Gastroesophageal sphincter (tissue), 4 donors: ENCODE measurements around the gene RGS9. TPM values are rescaled to one million over a fixed set of nuclear protein-coding genes. Genes with fewer than 3 reads are reported as not detected.
"Not testable (repeated sequence)": the region's sequence is repeated elsewhere in the genome, so short reads cannot be mapped to it uniquely, and the experiment has no call there.

Experiments used
- ATAC-seq: fragments of 150-250 bp; one replicate; pipeline ENCODE4 v1.9.1; 2016; ENCODE audit warnings: mild to moderate bottlenecking, moderate library complexity
- H3K27ac ChIP-seq, 4 donors: fragments of 200-600 bp; sonication (generic) in 3 of 4; 1 replicate in 3 of 4; 2 replicates in 1 of 4; pipeline ENCODE4 v1.5.1; 2016 to 2019
- H3K27me3 ChIP-seq: fragments of 200-600 bp; sonication (generic); one replicate; pipeline ENCODE4 v1.5.1; 2019
- H3K36me3 ChIP-seq, 2 donors: fragments of 200-600 bp; sonication (generic); one replicate each; pipeline ENCODE4 v1.5.1; 2019; ENCODE audit warnings: control low read depth in 1 of 2
- H3K4me1 ChIP-seq, 3 donors: fragments of 200-600 bp; sonication (generic); 1 replicate in 2 of 3; 2 replicates in 1 of 3; pipeline ENCODE4 v1.5.1; 2016 to 2019; ENCODE audit warnings: control low read depth in 2 of 3
- H3K4me3 ChIP-seq, 2 donors: fragments of 200-600 bp; sonication (generic); one replicate each; pipeline ENCODE4 v1.5.1; 2019; ENCODE audit warnings: mild to moderate bottlenecking in 1 of 2, moderate library complexity in 1 of 2
- H3K9me3 ChIP-seq, 3 donors: fragments of 200-600 bp; sonication (generic); one replicate each; pipeline ENCODE4 v1.5.1; 2017 to 2019; ENCODE audit warnings: control low read depth in 2 of 3
- EP300 ChIP-seq: sonication (generic); formaldehyde crosslinking; IDR thresholded peaks from one replicate; pipeline ENCODE4 v1.6.1; 2017; ENCODE audit warnings: antibody characterized with exemption, mild to moderate bottlenecking
- POLR2A ChIP-seq, 2 donors: fragments of 450-650 bp; IDR thresholded peaks; one replicate each; pipeline ENCODE4 v1.6.1; 2017; ENCODE audit warnings: antibody characterized with exemption in 2 of 2, mild to moderate bottlenecking in 2 of 2, moderate library complexity in 1 of 2
- POLR2AphosphoS5 ChIP-seq: sonication (generic); formaldehyde crosslinking; IDR thresholded peaks from one replicate; pipeline ENCODE4 v1.6.1; 2017; ENCODE audit warnings: antibody characterized with exemption
- WGBS, 2 donors: methylation state at CpG; one replicate each; pipeline ENCODE4 v1.1.5; 2018; ENCODE audit warnings: low coverage in 1 of 2; 5-methylcytosine and 5-hydroxymethylcytosine counted together
- total RNA-seq, 4 donors: library from RNA; depleted of rRNA; stranded (reverse); fragments of >200 nt; gene quantifications; one replicate each; pipeline ENCODE4 v1.1.0, GENCODE V29; 2016
- TF ChIP-seq, protein P1 (sequence below), 4 experiments: fragments of 200-600 bp in 2 of 4; fragments of 450-650 bp in 2 of 4; sonication (generic) in 1 of 4; IDR thresholded peaks; one replicate each; pipeline ENCODE4 v1.5.1; 2017 to 2019; ENCODE audit warnings: antibody characterized with exemption in 4 of 4, mild to moderate bottlenecking in 2 of 4, moderate library complexity in 2 of 4

RGS9 gene
- total RNA-seq, 4 donors from 2014 or later: 17.4 to 43.9 (median 40.8) TPM

DNA sequence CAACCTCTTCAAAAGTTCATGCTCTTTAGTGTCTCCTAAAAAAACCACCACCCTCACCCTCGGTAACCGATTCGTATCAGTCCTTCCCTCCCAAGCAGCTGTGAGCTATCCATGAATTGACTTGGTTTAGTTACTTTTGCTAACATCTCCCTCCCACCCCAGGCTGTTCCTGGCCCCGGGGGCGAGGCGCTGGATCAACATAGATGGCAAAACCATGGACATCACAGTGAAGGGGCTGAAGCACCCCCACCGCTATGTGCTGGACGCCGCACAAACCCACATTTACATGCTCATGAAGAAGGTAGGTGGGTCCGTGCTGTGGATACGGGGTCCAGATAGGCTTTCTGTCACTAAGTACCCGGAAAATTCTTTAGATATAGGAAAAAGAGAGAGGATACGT, 66.8 kb downstream of the RGS9 start:
- Histone ChIP-seq H3K27me3 (no peaks in the 10 kb centered on the region), H3K4me3 (no peak overlapping the region), H3K4me1 (peaks cover 0 to under 1% (median 0%) of the 10 kb centered on the region in 3 donors), H3K9me3 (no peaks in the 10 kb centered on the region), H3K27ac (no peak overlapping the region), H3K36me3 (peaks cover 0 to 65% of the 10 kb centered on the region in 2 donors)
- ATAC-seq: no peak
- TF ChIP-seq EP300 (no peak), POLR2AphosphoS5 (no peak)
- 76 to 77% methylated on average over 4 to 10 of the region's 13 CpGs for WGBS, 2 donors

DNA sequence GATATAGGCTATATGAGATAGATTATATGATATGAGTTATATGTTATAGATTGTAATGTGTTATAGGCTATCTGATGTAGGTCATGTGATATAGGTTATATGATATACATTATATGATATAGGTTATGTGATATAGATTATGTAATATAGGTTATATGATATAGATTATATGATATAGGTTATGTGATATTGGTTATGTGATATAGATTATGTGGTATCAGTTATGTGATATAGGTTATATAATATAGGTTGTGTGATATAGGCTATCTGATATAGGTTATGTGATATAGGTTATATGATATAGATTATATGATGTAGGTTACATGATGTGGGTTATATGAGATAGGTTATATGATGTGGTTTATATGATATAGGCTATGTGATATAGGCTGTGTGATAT, 68.5 kb downstream of the RGS9 start:
- H3K4me1 ChIP-seq: no peaks in the 10 kb centered on the region
- H3K9me3 ChIP-seq: no peaks in the 10 kb centered on the region
- H3K27ac ChIP-seq: no peak overlapping the region
- TF ChIP-seq, protein P1, sequence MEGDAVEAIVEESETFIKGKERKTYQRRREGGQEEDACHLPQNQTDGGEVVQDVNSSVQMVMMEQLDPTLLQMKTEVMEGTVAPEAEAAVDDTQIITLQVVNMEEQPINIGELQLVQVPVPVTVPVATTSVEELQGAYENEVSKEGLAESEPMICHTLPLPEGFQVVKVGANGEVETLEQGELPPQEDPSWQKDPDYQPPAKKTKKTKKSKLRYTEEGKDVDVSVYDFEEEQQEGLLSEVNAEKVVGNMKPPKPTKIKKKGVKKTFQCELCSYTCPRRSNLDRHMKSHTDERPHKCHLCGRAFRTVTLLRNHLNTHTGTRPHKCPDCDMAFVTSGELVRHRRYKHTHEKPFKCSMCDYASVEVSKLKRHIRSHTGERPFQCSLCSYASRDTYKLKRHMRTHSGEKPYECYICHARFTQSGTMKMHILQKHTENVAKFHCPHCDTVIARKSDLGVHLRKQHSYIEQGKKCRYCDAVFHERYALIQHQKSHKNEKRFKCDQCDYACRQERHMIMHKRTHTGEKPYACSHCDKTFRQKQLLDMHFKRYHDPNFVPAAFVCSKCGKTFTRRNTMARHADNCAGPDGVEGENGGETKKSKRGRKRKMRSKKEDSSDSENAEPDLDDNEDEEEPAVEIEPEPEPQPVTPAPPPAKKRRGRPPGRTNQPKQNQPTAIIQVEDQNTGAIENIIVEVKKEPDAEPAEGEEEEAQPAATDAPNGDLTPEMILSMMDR (IDR thresholded peaks at IDR 0.05): no peak
- TF ChIP-seq POLR2A (IDR thresholded peaks at IDR 0.05) (no peak), POLR2AphosphoS5 (no peak), EP300 (no peak)
- no peaks in the 10 kb centered on the region for H3K27me3 ChIP-seq
- H3K36me3 ChIP-seq: peaks cover 0 to 79% of the 10 kb centered on the region in 2 donors
- ATAC-seq: no peak
- no peak overlapping the region for H3K4me3 ChIP-seq

DNA sequence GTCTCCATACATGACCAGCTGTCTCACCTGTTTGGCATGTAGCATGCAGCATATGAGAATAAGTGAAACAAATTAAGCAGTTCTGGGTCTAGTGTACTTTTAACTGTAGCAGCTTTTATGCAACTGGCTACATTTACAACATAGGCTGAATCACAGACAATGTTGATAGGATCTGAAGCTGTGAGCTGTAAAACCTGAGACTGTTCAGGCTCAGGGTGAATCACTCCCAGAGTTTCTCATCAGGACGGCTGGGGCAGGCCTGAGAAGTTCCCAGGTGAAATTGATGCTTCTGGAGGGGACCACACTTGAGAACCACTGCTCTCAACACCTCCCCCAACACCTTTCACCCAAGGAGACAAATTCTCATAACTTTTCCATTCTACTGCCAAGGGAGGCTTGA, 70.3 kb downstream of the RGS9 start:
- WGBS, 2 donors: 60 to 80% methylated on average over 1 of the region's 1 CpG

DNA sequence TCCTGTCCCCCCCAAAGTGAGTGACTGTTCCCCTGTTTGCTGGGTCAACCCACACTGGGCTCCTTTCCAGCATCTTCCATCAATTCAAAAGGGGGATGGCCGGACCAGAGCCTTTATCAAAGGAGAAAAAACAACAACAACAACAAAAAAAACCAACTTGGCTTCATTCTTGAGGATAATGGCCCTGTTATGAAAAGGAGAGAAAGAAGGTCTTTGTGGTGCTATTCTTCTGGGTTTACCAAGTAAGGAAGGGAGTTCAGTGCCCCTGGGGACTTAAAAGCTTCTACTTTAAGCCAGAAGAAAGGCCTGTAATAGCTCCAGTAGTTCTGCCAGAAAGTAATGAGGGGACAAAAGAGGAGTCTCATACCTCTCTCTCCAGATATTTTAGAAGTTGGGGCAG, 71.5 kb downstream of the RGS9 start:
- no peak overlapping the region for H3K4me3 ChIP-seq
- no peaks in the 10 kb centered on the region for H3K27me3 ChIP-seq
- no peaks in the 10 kb centered on the region for H3K4me1 ChIP-seq
- no peak for TF ChIP-seq POLR2AphosphoS5
- TF ChIP-seq, protein P1 (IDR thresholded peaks at IDR 0.05): no peak
- H3K36me3 ChIP-seq: peaks cover 0 to 82% of the 10 kb centered on the region in 2 donors
- ATAC-seq: no peak
- no peak overlapping the region for H3K27ac ChIP-seq
- 50 to 71% methylated on average over 1 of the region's 1 CpG for WGBS, 2 donors
- no peaks in the 10 kb centered on the region for H3K9me3 ChIP-seq

More for the DNA sequence above, 70.3 kb downstream of the RGS9 start:
- H3K27me3 ChIP-seq, H3K4me1 ChIP-seq, ATAC-seq, H3K9me3 ChIP-seq, H3K27ac ChIP-seq, H3K4me3 ChIP-seq: not testable (repeated sequence)
- peaks cover 0 to 84% of the 10 kb centered on the region in 2 donors for H3K36me3 ChIP-seq

DNA sequence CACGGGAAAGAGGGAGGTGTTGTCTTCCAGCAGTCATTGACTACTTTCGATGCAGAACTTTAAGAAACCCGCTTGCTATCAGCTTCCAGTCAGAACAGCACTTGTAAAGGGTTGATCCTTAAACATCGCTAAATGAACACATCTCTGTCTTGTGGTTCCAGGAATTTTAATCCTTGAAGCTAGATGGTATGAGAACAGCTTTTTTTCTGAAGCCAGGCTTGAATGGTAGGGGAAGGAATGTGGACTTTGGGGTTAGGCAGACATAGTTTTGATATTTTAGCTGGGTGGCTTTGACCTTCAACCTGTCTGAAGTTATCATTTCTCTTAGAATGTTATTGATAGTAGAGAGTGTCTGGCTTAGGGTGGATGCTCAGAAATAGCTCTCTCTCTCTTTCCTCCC, 81.1 kb downstream of the RGS9 start:
- ATAC-seq: no peak
- Histone ChIP-seq H3K27me3 (no peaks in the 10 kb centered on the region), H3K27ac (no peak overlapping the region), H3K4me3 (no peak overlapping the region), H3K36me3 (peaks cover 0 to 11% of the 10 kb centered on the region in 2 donors), H3K9me3 (no peaks in the 10 kb centered on the region), H3K4me1 (no peaks in the 10 kb centered on the region)
- TF ChIP-seq EP300 (no peak), POLR2A (IDR thresholded peaks at IDR 0.05) (no peak), POLR2AphosphoS5 (no peak)
- TF ChIP-seq, protein P1 (IDR thresholded peaks at IDR 0.05): no peak
- 67 to 89% methylated on average over 1 to 3 of the region's 4 CpGs for WGBS, 2 donors

DNA sequence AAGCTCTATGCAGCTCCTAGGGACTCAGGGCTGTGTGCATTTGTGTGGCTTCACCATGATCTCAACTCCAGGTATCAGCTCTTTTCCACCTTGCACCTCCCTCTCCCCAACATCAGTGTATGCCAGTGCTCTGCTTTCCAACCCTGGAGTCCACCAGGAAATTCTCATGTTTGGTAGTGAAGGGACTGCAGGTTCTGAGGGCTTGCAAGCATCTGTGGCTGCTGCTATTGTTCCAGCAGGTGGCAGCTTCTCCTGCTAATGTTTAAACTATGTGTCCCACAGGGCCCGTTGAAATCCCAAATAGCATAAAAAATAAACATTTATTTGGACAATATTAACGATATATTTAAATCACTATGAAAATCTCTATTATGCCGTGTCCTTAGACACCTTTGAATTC, 82.0 kb downstream of the RGS9 start:
- no peaks in the 10 kb centered on the region for H3K4me1 ChIP-seq
- H3K9me3 ChIP-seq: no peaks in the 10 kb centered on the region
- no peak overlapping the region for H3K27ac ChIP-seq
- ATAC-seq: no peak
- peaks cover 0 to 4% of the 10 kb centered on the region in 2 donors for H3K36me3 ChIP-seq
- H3K4me3 ChIP-seq: no peak overlapping the region
- no peaks in the 10 kb centered on the region for H3K27me3 ChIP-seq
- TF ChIP-seq POLR2AphosphoS5 (no peak), POLR2A (IDR thresholded peaks at IDR 0.05) (no peak), EP300 (no peak)
- TF ChIP-seq, protein P1 (IDR thresholded peaks at IDR 0.05): no peak
- WGBS, 2 donors: 42 to 61% methylated on average over 2 to 3 of the region's 3 CpGs
